Stromal cell of bone marrow (primary cell): ENCODE data around the gene ITGA11.

Source experiments
- DNase-seq: peaks from one replicate; pipeline ENCODE4 v3.0.0-alpha.2; 2012; ENCODE audit warnings: low read depth

ITGA11 gene

DNA sequence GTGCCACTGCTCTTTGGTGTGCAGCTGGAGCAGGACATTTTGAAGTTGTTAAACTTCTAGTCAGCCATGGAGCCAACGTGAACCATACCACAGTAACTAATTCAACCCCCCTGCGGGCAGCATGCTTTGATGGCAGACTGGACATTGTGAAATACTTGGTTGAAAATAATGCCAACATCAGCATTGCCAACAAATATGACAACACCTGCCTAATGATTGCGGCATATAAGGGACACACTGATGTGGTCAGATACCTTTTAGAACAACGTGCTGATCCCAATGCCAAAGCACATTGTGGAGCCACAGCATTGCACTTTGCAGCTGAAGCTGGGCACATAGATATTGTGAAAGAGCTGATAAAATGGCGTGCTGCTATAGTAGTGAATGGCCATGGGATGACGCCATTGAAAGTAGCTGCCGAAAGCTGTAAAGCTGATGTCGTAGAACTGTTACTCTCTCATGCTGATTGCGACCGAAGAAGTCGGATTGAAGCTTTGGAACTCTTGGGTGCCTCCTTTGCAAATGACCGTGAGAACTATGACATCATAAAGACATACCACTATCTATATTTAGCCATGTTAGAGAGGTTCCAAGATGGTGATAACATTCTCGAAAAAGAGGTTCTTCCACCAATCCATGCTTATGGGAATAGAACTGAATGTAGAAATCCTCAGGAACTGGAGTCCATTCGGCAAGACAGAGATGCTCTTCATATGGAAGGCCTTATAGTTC is 142.2 kb downstream of the ITGA11 start:
- DNase-seq: no peak

- DNase-seq: no peak
Observed at GRCh38 chr15:68289057-68289456, 142.9 kb downstream of the ITGA11 start.

GRCh38 chr15:68286256-68286655 is 145.7 kb downstream of the ITGA11 start:
- DNase-seq: no peak

GRCh38 chr15:68285259-68285980 is 146.5 kb downstream of the ITGA11 start:
- no peak for DNase-seq

GRCh38 chr15:68284616-68285258 is 147.2 kb downstream of the ITGA11 start:
- no peak for DNase-seq

DNA sequence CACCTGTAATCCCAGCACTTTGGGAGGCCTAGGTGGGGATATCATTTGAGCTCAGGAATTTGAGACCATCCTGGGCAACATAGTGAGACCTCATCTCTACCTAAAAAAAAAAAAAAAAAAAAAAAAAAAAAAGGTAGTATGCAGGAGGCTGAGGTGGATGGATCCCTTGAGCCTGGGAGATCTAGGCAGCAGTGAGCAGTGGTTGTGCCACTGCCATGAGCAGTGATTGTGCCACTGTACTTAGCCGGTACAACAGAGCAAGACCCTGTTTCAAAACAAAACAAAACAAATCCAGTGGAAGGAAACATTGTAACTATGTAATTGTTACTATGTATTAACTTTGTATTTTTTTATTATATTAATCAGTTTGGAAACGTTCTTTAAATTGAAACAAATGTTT is 148.6 kb downstream of the ITGA11 start:
- no peak for DNase-seq

DNA sequence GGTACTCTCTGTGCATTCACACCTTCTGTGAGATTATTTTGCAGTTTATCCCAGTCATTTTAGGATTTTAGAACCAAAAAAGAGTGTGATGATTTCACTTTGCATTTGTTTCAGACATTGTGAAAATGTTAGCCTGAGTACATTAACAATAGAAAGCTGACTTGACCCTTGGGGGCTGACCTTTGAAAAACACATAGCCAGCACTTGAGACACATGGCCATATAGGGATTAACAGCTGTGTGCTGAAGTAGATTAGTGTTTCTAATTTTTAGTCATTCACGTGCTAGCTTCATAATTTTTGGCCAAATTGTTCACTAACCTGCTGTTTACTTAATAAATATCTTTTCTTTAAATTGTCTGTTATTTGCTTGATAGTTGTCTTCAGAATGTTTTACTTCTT is 151.0 kb downstream of the ITGA11 start:
- DNase-seq: no peak

- DNase-seq: no peak
Observed at GRCh38 chr15:68279779-68280753, 151.9 kb downstream of the ITGA11 start.

GRCh38 chr15:68278595-68279405 is 153.2 kb downstream of the ITGA11 start:
- no peak for DNase-seq

DNA sequence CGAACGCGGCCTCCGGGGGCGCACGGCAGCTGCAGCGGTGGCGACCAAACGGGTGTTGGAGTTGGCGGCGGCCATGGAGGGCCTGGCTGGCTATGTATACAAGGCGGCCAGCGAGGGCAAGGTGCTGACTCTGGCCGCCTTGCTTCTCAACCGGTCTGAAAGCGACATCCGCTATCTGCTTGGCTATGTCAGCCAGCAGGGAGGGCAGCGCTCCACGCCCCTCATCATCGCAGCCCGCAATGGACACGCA is 153.7 kb downstream of the ITGA11 start:
- DNase-seq: no peak

GRCh38 chr15:68277603-68278344 is 154.2 kb downstream of the ITGA11 start, which contains the start of gene FEM1B:
Gene FEM1B (plus strand): TSS chr15:68277745. CDS start chr15:68278418, 673 bp downstream.
- peak; percentile 81 for DNase-seq

- DNase-seq: no peak
Observed at GRCh38 chr15:68277131-68277602, 154.8 kb downstream of the ITGA11 start.

DNA sequence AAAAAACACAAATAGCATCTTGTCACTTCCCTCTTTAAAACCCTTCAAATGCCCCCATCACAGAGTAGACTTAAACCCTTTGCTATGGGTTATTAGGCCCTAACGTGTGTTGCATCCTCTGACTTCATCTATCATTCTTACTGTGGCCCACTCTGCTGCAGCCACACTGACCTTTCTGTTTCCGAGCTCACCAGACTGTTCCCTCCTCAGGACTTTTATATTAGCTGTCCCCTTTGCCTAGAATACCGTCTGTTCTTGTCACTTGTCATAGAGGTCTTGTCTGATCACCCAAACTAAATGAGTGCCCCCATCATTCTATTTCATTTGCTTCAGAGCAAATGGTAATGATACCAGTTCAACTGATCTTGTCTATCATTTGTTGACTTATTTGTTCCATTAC is 155.3 kb downstream of the ITGA11 start:
- DNase-seq: no peak

- no peak for DNase-seq
Observed at GRCh38 chr15:68275165-68275746, 156.7 kb downstream of the ITGA11 start.

- no peak for DNase-seq
Observed at GRCh38 chr15:68274201-68274848, 157.6 kb downstream of the ITGA11 start.

DNA sequence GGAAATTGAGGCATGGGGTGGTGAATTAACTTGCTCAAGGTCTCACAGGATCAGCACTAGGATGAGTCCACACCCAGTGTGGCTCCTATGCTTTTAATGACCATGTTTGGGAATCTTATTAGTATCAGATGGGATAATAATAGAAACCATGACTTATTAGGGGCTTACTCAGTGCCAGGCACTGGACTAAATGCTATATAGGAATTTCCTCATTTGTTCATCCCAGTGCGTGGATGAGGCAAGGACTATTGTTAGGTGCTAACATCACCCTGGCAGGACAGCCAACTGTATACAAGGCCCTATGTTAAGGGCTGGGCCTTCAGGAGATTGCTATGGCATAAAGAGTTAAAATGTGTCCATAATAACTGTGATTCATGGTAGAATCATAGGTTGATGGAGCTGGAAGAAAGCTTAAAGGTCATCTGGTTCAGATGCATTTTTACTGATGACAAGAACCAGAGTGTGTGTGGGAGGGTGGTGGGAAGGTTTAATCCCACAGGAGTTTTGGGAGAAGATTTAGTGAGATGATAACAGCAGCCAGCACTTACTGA is 159.2 kb downstream of the ITGA11 start:
- no peak for DNase-seq

DNA sequence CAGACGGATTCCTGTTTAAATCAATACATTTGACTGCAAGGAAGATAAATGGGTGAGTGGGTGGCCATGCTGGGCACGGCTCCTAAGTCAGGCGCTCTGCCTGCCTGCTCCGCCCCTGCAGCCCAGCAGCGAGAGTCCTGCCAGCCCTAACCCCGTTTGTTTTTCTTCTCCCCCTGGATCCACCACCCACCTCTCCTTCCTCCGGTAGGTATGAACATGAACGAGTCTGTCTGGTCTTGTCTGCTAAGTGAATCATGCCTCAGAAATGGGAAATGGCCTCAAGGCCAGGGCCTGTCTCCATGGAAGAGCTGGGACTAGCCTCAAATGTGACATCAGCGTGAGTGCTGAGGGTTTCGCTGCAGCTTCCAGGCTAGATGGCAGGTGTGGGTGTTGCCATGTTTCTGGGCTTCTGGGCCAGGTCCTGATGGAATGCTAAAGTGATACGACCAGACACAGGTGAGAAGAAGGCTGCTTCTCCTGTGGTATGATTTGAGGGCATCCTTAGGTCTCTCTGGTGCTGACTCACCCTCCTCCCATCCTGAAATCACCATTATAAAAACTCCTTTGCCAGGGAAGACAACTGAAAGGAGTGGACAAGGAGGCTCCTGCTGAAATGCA is 160.0 kb downstream of the ITGA11 start:
- no peak for DNase-seq

GRCh38 chr15:68268405-68268804 is 163.6 kb downstream of the ITGA11 start:
- DNase-seq: no peak

- no peak for DNase-seq
Observed at GRCh38 chr15:68265674-68266073, 166.3 kb downstream of the ITGA11 start.
